Measurements from ENCODE around the gene LMOD1.

DNA sequence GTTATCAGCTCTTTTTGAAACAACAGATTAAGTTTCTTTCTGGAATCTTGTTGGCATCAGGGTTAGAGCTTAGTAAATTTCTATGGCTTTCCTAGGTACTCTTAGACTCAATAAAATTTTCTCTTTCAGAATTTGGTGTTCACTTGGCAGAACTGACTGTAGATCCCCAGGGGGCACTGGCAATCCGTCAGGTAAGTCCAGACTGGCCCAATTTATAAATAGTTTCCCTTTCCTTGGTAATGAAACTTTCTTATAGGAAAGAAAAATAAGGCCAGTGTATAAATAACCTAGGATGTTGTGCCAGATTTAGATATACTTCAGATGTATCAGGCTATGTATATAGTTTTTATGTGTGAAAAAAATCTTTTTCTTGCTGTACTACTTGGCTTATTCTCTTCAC is 99.2 kb downstream of the LMOD1 start:
- TF ChIP-seq, protein P1, sequence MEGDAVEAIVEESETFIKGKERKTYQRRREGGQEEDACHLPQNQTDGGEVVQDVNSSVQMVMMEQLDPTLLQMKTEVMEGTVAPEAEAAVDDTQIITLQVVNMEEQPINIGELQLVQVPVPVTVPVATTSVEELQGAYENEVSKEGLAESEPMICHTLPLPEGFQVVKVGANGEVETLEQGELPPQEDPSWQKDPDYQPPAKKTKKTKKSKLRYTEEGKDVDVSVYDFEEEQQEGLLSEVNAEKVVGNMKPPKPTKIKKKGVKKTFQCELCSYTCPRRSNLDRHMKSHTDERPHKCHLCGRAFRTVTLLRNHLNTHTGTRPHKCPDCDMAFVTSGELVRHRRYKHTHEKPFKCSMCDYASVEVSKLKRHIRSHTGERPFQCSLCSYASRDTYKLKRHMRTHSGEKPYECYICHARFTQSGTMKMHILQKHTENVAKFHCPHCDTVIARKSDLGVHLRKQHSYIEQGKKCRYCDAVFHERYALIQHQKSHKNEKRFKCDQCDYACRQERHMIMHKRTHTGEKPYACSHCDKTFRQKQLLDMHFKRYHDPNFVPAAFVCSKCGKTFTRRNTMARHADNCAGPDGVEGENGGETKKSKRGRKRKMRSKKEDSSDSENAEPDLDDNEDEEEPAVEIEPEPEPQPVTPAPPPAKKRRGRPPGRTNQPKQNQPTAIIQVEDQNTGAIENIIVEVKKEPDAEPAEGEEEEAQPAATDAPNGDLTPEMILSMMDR (IDR thresholded peaks at IDR 0.05): no peak
- no peak for TF ChIP-seq POLR2A (IDR thresholded peaks at IDR 0.05)
